Measurements from ENCODE around the gene CFAP65. TPM values are rescaled to one million over a fixed set of nuclear protein-coding genes. Genes with fewer than 3 reads are reported as not detected.

The CFAP65 gene
- total RNA-seq, 8 experiments from 2014 or later = 0.46 to 6.3 (median 0.66) TPM

DNA sequence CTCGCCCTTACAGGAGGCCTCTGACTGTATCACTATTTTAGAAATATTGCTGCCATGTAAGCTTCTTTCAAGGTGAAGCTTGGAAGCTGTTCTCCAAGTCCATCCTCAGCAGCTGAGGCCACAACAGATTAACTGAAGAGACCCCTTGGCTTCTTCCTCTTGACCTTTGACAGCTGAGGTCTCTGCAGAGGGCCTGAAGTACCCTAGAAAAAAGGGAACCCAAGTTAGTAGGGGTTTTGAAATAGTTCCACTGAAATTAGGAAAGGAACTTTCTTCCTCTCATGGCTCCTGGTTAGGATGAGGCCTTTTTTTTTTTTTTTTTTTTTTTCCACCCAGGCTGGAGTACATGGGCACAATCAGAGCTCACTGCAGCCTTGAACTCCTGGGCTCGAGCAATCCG lies 34.9 kb upstream of the CFAP65 start:
- no peak for ATAC-seq (replicated peaks in 6 of 8)
- Histone ChIP-seq H3K4me3 (no peak overlapping the region), H3K4me1 (replicated peaks in 1 of 2) (no peaks in the 10 kb centered on the region), H3K27ac (no peak overlapping the region)
- in situ Hi-C loops (cut with MboI; ENCODE audit: low pct_unique_long_range_greater_than_20kb in 2 of 9, low sequenced_read_pairs in 9 of 9, unreplicated experiment in 9 of 9) = no loop called here
- 75 to 100% (median 96%) methylated on average over 1 to 3 of the region's 3 CpGs; no CpG with 5 or more reads in 6 of the 10 experiments for WGBS, 10 experiments

- ATAC-seq (replicated peaks in 6 of 8) = peak in 4 of 8 experiments; percentile 72 to 86 (median 76)
- in situ Hi-C loops (cut with MboI; ENCODE audit: low pct_unique_long_range_greater_than_20kb in 2 of 9, low sequenced_read_pairs in 9 of 9, unreplicated experiment in 9 of 9) = loop anchor here in 1 of 9 experiments (25.0 kb wide), 1 partner anchor 89 kb away; the partner anchor contains the start of genes NHEJ1 and SLC23A3
- H3K4me1 ChIP-seq (replicated peaks in 1 of 2) = no peaks in the 10 kb centered on the region
- WGBS, 10 experiments = 0 to 53% (median 17%) methylated on average over 1 to 7 of the region's 14 CpGs; no CpG with 5 or more reads in 1 of the 10 experiments
- no peak overlapping the region for H3K27ac ChIP-seq
- H3K4me3 ChIP-seq = no peak overlapping the region
Observed at GRCh38 chr2:219073413-219074129, 32.3 kb upstream of the CFAP65 start.

DNA sequence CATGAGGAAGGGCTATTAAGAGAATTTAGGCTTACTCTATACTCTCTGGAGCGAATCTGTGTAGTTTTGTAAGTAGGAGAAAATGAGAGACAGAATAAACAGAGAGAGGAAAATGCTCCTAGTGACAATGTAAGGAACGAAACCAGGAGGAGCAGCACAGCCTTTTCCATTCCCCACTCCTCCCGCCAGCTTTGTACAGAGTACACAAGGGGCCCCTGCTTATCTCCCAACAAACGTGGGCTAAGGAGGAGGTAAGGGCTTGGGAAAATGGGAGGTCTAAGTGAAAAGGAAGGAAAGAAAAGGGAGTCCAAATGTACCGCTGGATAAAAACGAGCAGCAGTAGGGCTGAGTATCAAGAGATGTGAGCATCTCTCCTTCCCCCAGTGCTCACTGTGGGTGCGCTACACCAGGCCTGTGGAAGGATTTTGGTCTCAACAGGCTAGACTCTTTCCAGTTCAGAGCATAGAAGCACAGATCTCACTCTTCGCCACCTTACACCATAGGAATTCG lies 31.5 kb upstream of the CFAP65 start:
- in situ Hi-C loops (cut with MboI; ENCODE audit: low pct_unique_long_range_greater_than_20kb in 2 of 9, low sequenced_read_pairs in 9 of 9, unreplicated experiment in 9 of 9) = loop anchor here in 1 of 9 experiments (25.0 kb wide), 1 partner anchor 90 kb away; the partner anchor contains the start of genes NHEJ1 and SLC23A3
- no peak overlapping the region for H3K4me3 ChIP-seq
- no peak overlapping the region for H3K27ac ChIP-seq
- H3K4me1 ChIP-seq (replicated peaks in 1 of 2) = no peaks in the 10 kb centered on the region
- no peak for ATAC-seq (replicated peaks in 6 of 8)
- WGBS, 10 experiments = 76 to 100% (median 83%) methylated on average over 1 to 7 of the region's 9 CpGs; no CpG with 5 or more reads in 1 of the 10 experiments

DNA sequence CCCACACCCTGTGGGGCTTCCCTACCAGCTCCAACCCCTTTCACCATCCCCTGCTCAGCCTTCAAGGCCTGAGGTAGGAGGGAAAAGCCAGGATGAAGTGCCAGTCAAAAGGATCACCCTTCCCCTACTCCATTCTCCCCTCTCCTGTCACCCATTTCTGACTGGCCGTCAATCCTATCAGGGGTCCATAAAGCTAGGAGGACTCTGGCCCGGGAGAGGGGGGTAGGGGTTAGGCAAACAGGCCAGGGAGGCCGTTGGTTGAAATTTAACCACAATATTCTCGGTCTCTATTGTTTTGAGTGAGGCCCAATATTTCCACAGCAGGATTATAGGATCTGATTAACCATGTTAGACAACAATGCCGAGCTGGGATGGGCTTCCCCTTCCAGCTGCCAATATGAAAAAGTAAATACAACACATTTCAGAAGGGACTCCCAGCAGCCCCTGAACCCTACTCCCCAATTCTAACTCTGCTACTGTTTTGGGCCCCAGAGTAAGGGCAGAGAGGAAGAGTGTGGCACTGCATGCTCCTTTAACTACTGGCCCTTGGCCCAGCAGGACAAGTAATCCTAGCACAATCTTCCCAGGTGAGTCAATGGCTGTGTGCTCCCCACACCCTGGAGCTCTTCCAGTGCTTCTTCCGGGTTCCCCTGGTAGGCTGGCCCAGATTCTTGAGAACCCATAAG lies 30.0 kb upstream of the CFAP65 start:
- in situ Hi-C loops (cut with MboI; ENCODE audit: low pct_unique_long_range_greater_than_20kb in 2 of 9, low sequenced_read_pairs in 9 of 9, unreplicated experiment in 9 of 9) = loop anchor here in 1 of 9 experiments (25.0 kb wide), 1 partner anchor 91 kb away; the partner anchor contains the start of genes NHEJ1 and SLC23A3
- WGBS, 10 experiments = 20 to 100% (median 61%) methylated on average over 1 to 3 of the region's 6 CpGs; no CpG with 5 or more reads in 4 of the 10 experiments
- no peak overlapping the region for H3K27ac ChIP-seq
- no peak overlapping the region for H3K4me3 ChIP-seq
- no peak for ATAC-seq (replicated peaks in 6 of 8)
- no peaks in the 10 kb centered on the region for H3K4me1 ChIP-seq (replicated peaks in 1 of 2)

GRCh38 chr2:219065484-219065883 lies 24.2 kb upstream of the CFAP65 start:
- 45 to 78% (median 66%) methylated on average over 1 of the region's 1 CpG; no CpG with 5 or more reads in 4 of the 10 experiments for WGBS, 10 experiments
- H3K4me1 ChIP-seq (replicated peaks in 1 of 2) = peaks cover 0 to 5% of the 10 kb centered on the region in 2 donors
- H3K4me3 ChIP-seq = no peak overlapping the region
- in situ Hi-C loops (cut with MboI; ENCODE audit: low pct_unique_long_range_greater_than_20kb in 2 of 9, low sequenced_read_pairs in 9 of 9, unreplicated experiment in 9 of 9) = loop anchor here in 1 of 9 experiments (25.0 kb wide), 1 partner anchor 97 kb away; the partner anchor contains the start of genes NHEJ1 and SLC23A3
- H3K27ac ChIP-seq = no peak overlapping the region
- ATAC-seq (replicated peaks in 6 of 8) = no peak

- WGBS, 10 experiments = 48 to 100% (median 63%) methylated on average over 1 to 6 of the region's 6 CpGs; no CpG with 5 or more reads in 1 of the 10 experiments
- Histone ChIP-seq H3K27ac (no peak overlapping the region), H3K4me1 (replicated peaks in 1 of 2) (peaks cover 0 to 5% of the 10 kb centered on the region in 2 donors), H3K4me3 (no peak overlapping the region)
- no peak for ATAC-seq (replicated peaks in 6 of 8)
- in situ Hi-C loops (cut with MboI; ENCODE audit: low pct_unique_long_range_greater_than_20kb in 2 of 9, low sequenced_read_pairs in 9 of 9, unreplicated experiment in 9 of 9) = loop anchor here in 1 of 9 experiments (25.0 kb wide), 1 partner anchor 100 kb away; the partner anchor contains the start of genes NHEJ1 and SLC23A3
Observed at GRCh38 chr2:219062081-219062480, 20.8 kb upstream of the CFAP65 start.

GRCh38 chr2:219060821-219061791 lies 19.8 kb upstream of the CFAP65 start, which contains the start of gene IHH:
TSS of gene IHH (minus strand) at chr2:219060921. CDS start at chr2:219060467, 454 bp downstream.
- Histone ChIP-seq H3K4me3 (peak within 1 kb of the TSS in 2 of 5 donors; percentile 10 to 11), H3K27ac (no peak within 1 kb of the TSS), H3K4me1 (replicated peaks in 1 of 2) (peaks cover 0 to 5% of the 10 kb centered on the region in 2 donors)
- in situ Hi-C loops (cut with MboI; ENCODE audit: low pct_unique_long_range_greater_than_20kb in 2 of 9, low sequenced_read_pairs in 9 of 9, unreplicated experiment in 9 of 9) = loop anchor here in 1 of 9 experiments (25.0 kb wide), 1 partner anchor 101 kb away; the partner anchor contains the start of genes NHEJ1 and SLC23A3
- 5 to 56% (median 17%) methylated on average over 1 to 7 of the region's 76 CpGs; no CpG with 5 or more reads in 2 of the 10 experiments for WGBS, 10 experiments
- peak in 3 of 8 experiments; percentile 25 to 73 (median 48) for ATAC-seq (replicated peaks in 6 of 8)

DNA sequence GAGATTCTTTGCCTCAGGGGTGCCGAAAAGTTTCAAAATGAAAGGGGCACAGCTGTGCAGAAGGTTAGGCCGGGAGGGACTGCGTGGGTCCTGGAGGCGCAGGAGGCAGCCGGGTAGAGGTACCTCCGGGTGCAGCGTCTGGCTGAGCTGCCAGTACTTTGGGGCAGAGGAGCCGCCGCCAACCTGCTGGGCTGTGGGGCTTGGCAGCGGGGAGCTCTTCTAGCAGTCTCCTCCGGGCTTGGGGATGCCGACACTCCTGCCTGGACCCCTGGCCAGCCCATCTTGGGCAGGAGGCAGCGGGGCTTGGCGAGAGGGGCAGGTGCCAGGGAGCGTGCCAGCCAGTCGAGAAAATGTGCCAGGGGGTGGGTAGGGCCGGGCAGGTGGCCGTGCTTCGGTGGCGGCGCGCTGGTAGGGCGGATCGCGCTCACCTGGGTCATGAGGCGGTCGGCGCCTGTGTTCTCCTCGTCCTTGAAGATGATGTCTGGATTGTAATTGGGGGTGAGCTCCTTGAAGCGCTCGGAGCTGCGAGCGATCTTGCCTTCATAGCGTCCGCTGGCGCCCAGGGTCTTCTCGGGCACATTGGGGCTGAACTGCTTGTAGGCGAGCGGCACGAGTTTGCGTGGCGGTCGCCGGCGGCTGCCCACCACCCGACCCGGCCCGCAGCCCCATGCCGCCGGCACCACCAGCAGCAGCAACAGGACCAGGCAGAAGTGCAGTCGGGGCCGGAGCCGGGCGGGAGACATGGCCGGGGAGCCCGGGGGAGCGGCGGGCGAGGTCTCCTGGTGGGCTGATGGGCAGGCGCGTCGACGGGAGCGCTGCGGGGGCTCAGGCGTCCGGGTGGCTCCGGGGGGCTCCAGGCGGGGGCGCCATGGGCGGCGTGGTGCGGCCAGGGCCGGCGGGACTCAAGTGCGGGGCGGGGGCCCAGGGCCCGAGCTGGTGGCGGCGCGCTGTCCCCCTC lies 18.7 kb upstream of the CFAP65 start:
- in situ Hi-C loops (cut with MboI; ENCODE audit: low pct_unique_long_range_greater_than_20kb in 2 of 9, low sequenced_read_pairs in 9 of 9, unreplicated experiment in 9 of 9) = loop anchor here in 2 of 9 experiments (10.0 to 25.0 kb wide), 2 partner anchors 95 to 102 kb away; partner anchors contain the start of genes NHEJ1 (in 1 of the 2) and SLC23A3 (in 1 of the 2)
- ATAC-seq (replicated peaks in 6 of 8) = no peak
- 0 to 86% (median 36%) methylated on average over 1 to 18 of the region's 81 CpGs; no CpG with 5 or more reads in 6 of the 10 experiments for WGBS, 10 experiments
- peak overlapping the region in 2 of 5 donors; percentile 10 to 11 for H3K4me3 ChIP-seq
- no peak overlapping the region for H3K27ac ChIP-seq
- peaks cover 0 to 5% of the 10 kb centered on the region in 2 donors for H3K4me1 ChIP-seq (replicated peaks in 1 of 2)

DNA sequence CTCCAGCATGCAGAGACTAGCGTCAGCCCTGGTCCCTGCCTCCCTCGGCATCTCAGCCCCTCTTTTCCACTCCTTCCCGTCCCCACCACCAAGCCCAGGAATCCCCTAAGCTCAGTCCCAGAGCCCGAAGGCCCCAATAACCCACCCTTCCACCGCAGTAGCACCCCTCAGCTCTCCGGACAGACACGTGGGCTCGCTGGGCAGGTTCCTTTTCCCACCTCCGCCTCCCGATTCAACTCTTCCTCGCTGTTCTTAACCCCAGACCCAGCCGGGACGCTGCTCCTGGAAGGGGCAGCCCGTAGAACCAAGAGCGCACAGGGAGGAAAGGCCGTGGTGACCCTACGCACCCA lies 18.0 kb upstream of the CFAP65 start:
- Histone ChIP-seq H3K27ac (no peak overlapping the region), H3K4me3 (no peak overlapping the region), H3K4me1 (replicated peaks in 1 of 2) (peaks cover 0 to 5% of the 10 kb centered on the region in 2 donors)
- no peak for ATAC-seq (replicated peaks in 6 of 8)
- WGBS, 10 experiments = 3 to 20% (median 13%) methylated on average over 3 to 7 of the region's 17 CpGs; no CpG with 5 or more reads in 5 of the 10 experiments
- in situ Hi-C loops (cut with MboI; ENCODE audit: low pct_unique_long_range_greater_than_20kb in 2 of 9, low sequenced_read_pairs in 9 of 9, unreplicated experiment in 9 of 9) = loop anchor here in 2 of 9 experiments (10.0 to 25.0 kb wide), 2 partner anchors 95 to 103 kb away; partner anchors contain the start of genes NHEJ1 (in 1 of the 2) and SLC23A3 (in 1 of the 2)

DNA sequence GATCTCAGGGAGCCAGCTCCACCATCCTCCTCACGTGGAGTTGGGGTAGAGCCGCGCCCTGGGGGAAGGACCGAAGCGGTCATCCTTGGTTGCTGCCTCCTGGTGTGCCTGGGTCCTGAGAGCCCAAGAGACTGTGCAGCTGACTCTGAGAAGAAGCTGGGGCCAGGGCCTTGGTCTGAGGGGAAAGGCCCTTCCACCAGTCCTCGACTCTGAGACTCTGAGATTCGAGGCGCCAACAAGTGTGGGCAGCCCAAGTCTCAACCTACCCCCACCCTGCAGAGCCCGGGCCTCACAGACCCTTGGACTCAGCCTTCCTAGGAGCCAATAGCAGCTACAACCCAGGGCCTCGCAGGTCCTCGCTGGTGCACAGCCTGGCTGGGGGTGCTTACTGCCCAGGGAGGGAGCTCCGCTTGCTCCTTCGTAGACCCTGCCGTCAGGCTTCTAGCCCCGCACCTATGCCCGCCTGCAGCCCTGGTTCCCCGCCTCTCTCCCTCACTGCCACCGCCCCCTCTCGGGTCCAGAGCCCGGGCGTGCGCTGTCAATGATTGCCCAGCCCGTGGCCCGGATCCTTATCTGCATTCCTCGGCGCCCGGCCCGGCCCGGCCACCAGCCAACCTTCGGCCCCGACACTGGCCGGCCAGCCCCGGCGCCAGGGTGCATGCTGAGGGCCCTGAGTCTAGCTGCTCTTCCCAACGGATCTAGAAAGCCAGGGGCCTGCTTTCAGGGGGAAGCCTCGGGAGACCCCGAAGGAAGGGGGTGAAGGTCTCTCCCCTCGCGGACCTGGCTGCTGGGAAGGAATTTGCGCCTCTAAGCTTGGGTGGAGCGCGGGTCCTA lies 17.4 kb upstream of the CFAP65 start:
- H3K4me1 ChIP-seq (replicated peaks in 1 of 2) = peaks cover 0 to 5% of the 10 kb centered on the region in 2 donors
- in situ Hi-C loops (cut with MboI; ENCODE audit: low pct_unique_long_range_greater_than_20kb in 2 of 9, low sequenced_read_pairs in 9 of 9, unreplicated experiment in 9 of 9) = loop anchor here in 2 of 9 experiments (10.0 to 25.0 kb wide), 2 partner anchors 96 to 104 kb away; partner anchors contain the start of genes NHEJ1 (in 1 of the 2) and SLC23A3 (in 1 of the 2)
- 0 to 60% (median 24%) methylated on average over 1 to 11 of the region's 42 CpGs; no CpG with 5 or more reads in 5 of the 10 experiments for WGBS, 10 experiments
- H3K27ac ChIP-seq = no peak overlapping the region
- peak in 2 of 8 experiments; percentile 1 to 14 for ATAC-seq (replicated peaks in 6 of 8)
- no peak overlapping the region for H3K4me3 ChIP-seq
